Gastroesophageal sphincter (tissue), 3 donors: Measurements from ENCODE around the gene CENPM.

ENCODE experiments used
- EP300 ChIP-seq: sonication (generic); formaldehyde crosslinking; IDR thresholded peaks from one replicate; pipeline ENCODE4 v1.6.1; 2017; ENCODE audit warnings: antibody characterized with exemption, mild to moderate bottlenecking
- POLR2A ChIP-seq, 2 donors: fragments of 450-650 bp; IDR thresholded peaks; one replicate each; pipeline ENCODE4 v1.6.1; 2017; ENCODE audit warnings: antibody characterized with exemption in 2 of 2, mild to moderate bottlenecking in 2 of 2, moderate library complexity in 1 of 2
- POLR2AphosphoS5 ChIP-seq: sonication (generic); formaldehyde crosslinking; IDR thresholded peaks from one replicate; pipeline ENCODE4 v1.6.1; 2017; ENCODE audit warnings: antibody characterized with exemption
- TF ChIP-seq, protein P1 (sequence below), 4 experiments: fragments of 200-600 bp in 2 of 4; fragments of 450-650 bp in 2 of 4; sonication (generic) in 1 of 4; IDR thresholded peaks; one replicate each; pipeline ENCODE4 v1.5.1; 2017 to 2019; ENCODE audit warnings: antibody characterized with exemption in 4 of 4, mild to moderate bottlenecking in 2 of 4, moderate library complexity in 2 of 4

DNA sequence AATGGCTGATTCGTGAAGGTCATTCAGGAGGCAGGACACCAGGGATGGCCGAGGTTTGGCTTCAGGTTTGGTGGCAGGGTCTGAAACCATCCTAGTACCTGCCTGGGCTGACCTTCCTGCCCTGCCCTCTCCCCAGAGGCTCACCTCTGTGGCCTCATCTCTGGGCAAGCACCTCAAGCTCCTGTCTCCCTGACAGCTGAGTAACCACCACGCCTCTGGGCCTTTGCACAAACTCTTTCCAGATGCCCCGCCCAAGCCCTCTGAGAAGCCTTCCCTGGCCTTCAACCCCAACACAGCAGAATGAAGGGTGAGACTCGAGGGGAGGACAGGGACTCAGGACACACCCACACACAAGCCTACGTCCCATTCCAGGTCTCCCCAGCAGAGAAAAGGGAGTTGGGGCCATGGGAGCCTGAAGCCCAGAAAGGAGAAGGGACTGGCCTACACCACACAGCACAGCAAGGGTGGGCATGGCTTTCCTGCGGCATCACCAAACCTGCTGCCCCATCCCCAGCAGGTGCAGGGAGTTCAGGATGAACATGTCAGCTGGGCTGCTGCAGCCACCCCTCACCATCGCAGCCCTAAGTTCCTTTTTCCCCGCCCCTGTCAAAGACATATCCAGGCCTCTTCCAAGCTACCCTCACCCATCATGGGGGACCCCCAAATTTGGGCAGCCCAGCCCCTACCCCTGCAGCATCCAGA, 34.5 kb downstream of the CENPM start:
- TF ChIP-seq, protein P1, sequence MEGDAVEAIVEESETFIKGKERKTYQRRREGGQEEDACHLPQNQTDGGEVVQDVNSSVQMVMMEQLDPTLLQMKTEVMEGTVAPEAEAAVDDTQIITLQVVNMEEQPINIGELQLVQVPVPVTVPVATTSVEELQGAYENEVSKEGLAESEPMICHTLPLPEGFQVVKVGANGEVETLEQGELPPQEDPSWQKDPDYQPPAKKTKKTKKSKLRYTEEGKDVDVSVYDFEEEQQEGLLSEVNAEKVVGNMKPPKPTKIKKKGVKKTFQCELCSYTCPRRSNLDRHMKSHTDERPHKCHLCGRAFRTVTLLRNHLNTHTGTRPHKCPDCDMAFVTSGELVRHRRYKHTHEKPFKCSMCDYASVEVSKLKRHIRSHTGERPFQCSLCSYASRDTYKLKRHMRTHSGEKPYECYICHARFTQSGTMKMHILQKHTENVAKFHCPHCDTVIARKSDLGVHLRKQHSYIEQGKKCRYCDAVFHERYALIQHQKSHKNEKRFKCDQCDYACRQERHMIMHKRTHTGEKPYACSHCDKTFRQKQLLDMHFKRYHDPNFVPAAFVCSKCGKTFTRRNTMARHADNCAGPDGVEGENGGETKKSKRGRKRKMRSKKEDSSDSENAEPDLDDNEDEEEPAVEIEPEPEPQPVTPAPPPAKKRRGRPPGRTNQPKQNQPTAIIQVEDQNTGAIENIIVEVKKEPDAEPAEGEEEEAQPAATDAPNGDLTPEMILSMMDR (IDR thresholded peaks at IDR 0.05) = no peak
- TF ChIP-seq POLR2A (IDR thresholded peaks at IDR 0.05) (no peak), EP300 (no peak), POLR2AphosphoS5 (no peak)
